ENCODE data around the gene B3GNT9. TPM values are rescaled to one million over a fixed set of nuclear protein-coding genes. Genes with fewer than 3 reads are reported as not detected.

B3GNT9 gene
- total RNA-seq, 2 experiments from 2014 or later = 2.3 to 3.0 TPM

Other genes starting within 250 kb of the B3GNT9 start
- gene CDH16, start 232.1 kb downstream of the B3GNT9 start, total RNA-seq = not detected
- under 1 TPM; 0.19 to 0.55 TPM for gene RRAD, start 225.5 kb downstream of the B3GNT9 start, total RNA-seq
- gene CIAO2B, start 216.6 kb downstream of the B3GNT9 start, total RNA-seq = 100 to 1,000 TPM; 171 to 186 TPM
- gene CES2, start 215.5 kb downstream of the B3GNT9 start, total RNA-seq = 10 to 100 TPM; 30.5 to 31.6 TPM
- 1 to 10 TPM; 1.6 to 1.9 TPM for gene CES3, start 189.7 kb downstream of the B3GNT9 start, total RNA-seq
- gene CES4A, start 162.4 kb downstream of the B3GNT9 start, total RNA-seq = 10 to 100 TPM; 13.5 to 15.7 TPM
- 10 to 100 TPM; 84.6 to 90.2 TPM for gene CBFB, start 121.8 kb downstream of the B3GNT9 start, total RNA-seq
- 10 to 100 TPM; 12.7 to 14.0 TPM for gene PHAF1, start 41.1 kb downstream of the B3GNT9 start, total RNA-seq
- gene TRADD, start 8.9 kb upstream of the B3GNT9 start, total RNA-seq = 10 to 100 TPM; 22.0 to 34.0 TPM
- 10 to 100 TPM; 15.5 to 21.0 TPM for gene FBXL8, start 9.0 kb upstream of the B3GNT9 start, total RNA-seq
- gene HSF4, start 13.7 kb upstream of the B3GNT9 start, total RNA-seq = 10 to 100 TPM; 15.7 to 20.7 TPM
- 10 to 100 TPM; 15.5 to 17.5 TPM for gene NOL3, start 19.5 kb upstream of the B3GNT9 start, total RNA-seq
- gene MATCAP1, start 33.0 kb upstream of the B3GNT9 start, total RNA-seq = 10 to 100 TPM; 28.8 to 30.4 TPM
- under 1 TPM in 1 of 2 experiments, not detected in 1; 0.16 TPM for gene EXOC3L1, start 39.1 kb upstream of the B3GNT9 start, total RNA-seq
- gene E2F4, start 41.2 kb upstream of the B3GNT9 start, total RNA-seq = 100 to 1,000 TPM in 1 of 2 experiments, 10 to 100 TPM in 1; 91.4 to 110 TPM
- gene ELMO3, start 48.1 kb upstream of the B3GNT9 start, total RNA-seq = 1 to 10 TPM; 3.0 to 4.6 TPM
- 10 to 100 TPM; 13.6 to 31.2 TPM for gene TMEM208, start 76.1 kb upstream of the B3GNT9 start, total RNA-seq
- 10 to 100 TPM; 75.5 to 77.2 TPM for gene FHOD1, start 96.5 kb upstream of the B3GNT9 start, total RNA-seq
- gene SLC9A5, start 98.0 kb upstream of the B3GNT9 start, total RNA-seq = 1 to 10 TPM; 4.5 to 5.5 TPM
- gene PLEKHG4, start 128.5 kb upstream of the B3GNT9 start, total RNA-seq = 10 to 100 TPM; 21.1 to 23.1 TPM
- 1 to 10 TPM; 1.8 to 2.0 TPM for gene KCTD19, start 175.7 kb upstream of the B3GNT9 start, total RNA-seq
- gene LRRC36, start 175.8 kb upstream of the B3GNT9 start, total RNA-seq = under 1 TPM; 0.51 to 0.66 TPM
- not detected for gene TPPP3, start 242.5 kb upstream of the B3GNT9 start, total RNA-seq

All from activated CD4-positive, alpha-beta T cell treated with anti-CD3 and anti-CD28 coated beads for 36 hours (primary cell).